B cell (primary cell): ENCODE results near the gene BABAM2.

Source experiments
- CTCF ChIP-seq: fragments of 200-600 bp; IDR thresholded peaks from one replicate; pipeline ENCODE4 v1.8.0; 2022; ENCODE audit warnings: antibody characterized with exemption, mild to moderate bottlenecking
- EZH2 ChIP-seq: IDR thresholded peaks from 2 replicates; pipeline ENCODE4 v1.6.1; 2012; ENCODE audit warnings: borderline replicate concordance, low read depth, mild to moderate bottlenecking, moderate library complexity, low read length; ENCODE audit not compliant: insufficient read depth, poor library complexity, severe bottlenecking

GRCh38 chr2:28350196-28350595 lies 459.7 kb downstream of the BABAM2 start:
- no peak for TF ChIP-seq CTCF
- TF ChIP-seq EZH2, result no peak
